Caco-2 (cell line): Measurements from ENCODE around the gene PLA2G1B. TPM values are rescaled to one million over a fixed set of nuclear protein-coding genes. Genes with fewer than 3 reads are reported as not detected.
A peak's percentile ranks its signal among the peaks of the same experiment; 100 is the strongest.

Experiments used
- BruUV-seq: library from RNA; stranded (reverse); fragments of 400-500 nt; replicated peaks from 2 replicates; lab custom pipeline; 2021; lab: Mats Ljungman, UMichigan
- CTCF ChIA-PET: fragments of 300-600 bp; sonication (Branson Sonifier 250); formaldehyde crosslinking; loops from one replicate; lab custom pipeline; 2022; ENCODE audit warnings: antibody characterized with exemption; lab: Charles Lee
- POLR2A ChIA-PET: fragments of 300-600 bp; sonication (Branson Sonifier 250); formaldehyde crosslinking; loops from one replicate; lab custom pipeline; 2022; ENCODE audit warnings: antibody characterized with exemption; lab: Charles Lee
- DNase-seq, 2 experiments: peaks; one replicate each; pipeline versions ENCODE4 v3.0.0 to v3.0.0-alpha.2; 2020 to 2022
- H3K27me3 ChIP-seq: replicated peaks from 2 replicates; pipeline ENCODE4 v1.6.0; 2011; ENCODE audit warnings: low read length; ENCODE audit not compliant: control insufficient read depth, insufficient read depth
- H3K36me3 ChIP-seq: 2 replicates; pipeline ENCODE4 v1.5.1; 2011; ENCODE audit warnings: low read length; ENCODE audit not compliant: control insufficient read depth, insufficient read depth
- H3K4me1 ChIP-seq: fragments of 250-450 bp; sonication (Bioruptor Pico); 2 replicates; pipeline ENCODE4 v1.5.1; 2020; ENCODE audit warnings: mild to moderate bottlenecking
- H3K4me3 ChIP-seq: 2 replicates; pipeline ENCODE4 v1.5.1; 2011; ENCODE audit warnings: low read depth, mild to moderate bottlenecking, control low read depth, low read length
- H3K9me3 ChIP-seq: fragments of 250-450 bp; sonication (Bioruptor Pico); 2 replicates; pipeline ENCODE4 v1.5.1; 2020; ENCODE audit warnings: mild to moderate bottlenecking, moderate library complexity
- H3K27ac Mint-ChIP-seq: one replicate; pipeline ENCODE4 v1.8.0; 2022; ENCODE audit warnings: mixed read lengths; ENCODE audit not compliant: unreplicated experiment
- H3K27me3 Mint-ChIP-seq: one replicate; pipeline ENCODE4 v1.8.0; 2022; ENCODE audit warnings: mixed read lengths; ENCODE audit not compliant: insufficient read depth, unreplicated experiment
- H3K36me3 Mint-ChIP-seq: one replicate; pipeline ENCODE4 v1.8.0; 2022; ENCODE audit warnings: mild to moderate bottlenecking, mixed read lengths; ENCODE audit not compliant: insufficient read depth, unreplicated experiment
- H3K4me1 Mint-ChIP-seq: one replicate; pipeline ENCODE4 v1.8.0; 2022; ENCODE audit warnings: low read depth, mixed read lengths; ENCODE audit not compliant: unreplicated experiment
- H3K4me3 Mint-ChIP-seq: one replicate; pipeline ENCODE4 v1.8.0; 2022; ENCODE audit warnings: mild to moderate bottlenecking, moderate library complexity, mixed read lengths; ENCODE audit not compliant: unreplicated experiment
- H3K9me3 Mint-ChIP-seq: one replicate; pipeline ENCODE4 v1.8.0; 2022; ENCODE audit warnings: mixed read lengths; ENCODE audit not compliant: unreplicated experiment
- CTCF ChIP-seq, 2 experiments: fragments of 200-600 bp in 1 of 2; IDR thresholded peaks; 1 replicate in 1 of 2; 2 replicates in 1 of 2; pipeline versions ENCODE4 v1.5.1 to v1.8.0; 2011 to 2022; ENCODE audit warnings: antibody characterized with exemption in 1 of 2, control low read depth in 1 of 2, inconsistent platforms in 1 of 2, low read depth in 1 of 2, low read length in 1 of 2, mild to moderate bottlenecking in 1 of 2, moderate library complexity in 1 of 2; ENCODE audit not compliant: insufficient read depth in 1 of 2, severe bottlenecking in 1 of 2, unreplicated experiment in 1 of 2
- intact Hi-C: fragments of 100-400 bp; cut with micrococcal nuclease; formaldehyde crosslinking; loops from one replicate; pipeline ENCODE4 v1.10.0; 2022; ENCODE audit not compliant: unreplicated experiment
- total RNA-seq: library from RNA; stranded (reverse); gene quantifications from 2 replicates; pipeline ENCODE4 v1.2.3, GENCODE V29; 2022

Gene PLA2G1B
- total RNA-seq, 1 experiment from 2014 or later = not detected

GRCh38 chr12:120369603-120370342 lies 42.2 kb upstream of the PLA2G1B start:
- intact Hi-C loops = no loop called here
- H3K9me3 ChIP-seq = no peaks in the 10 kb centered on the region
- Mint-ChIP-seq H3K27me3 (peaks cover 21% of the 10 kb centered on the region), H3K4me1 (peaks cover 9% of the 10 kb centered on the region), H3K9me3 (no peaks in the 10 kb centered on the region), H3K4me3 (peak overlapping the region; percentile 76), H3K36me3 (no peaks in the 10 kb centered on the region), H3K27ac (no peak overlapping the region)
- peaks cover 14% of the 10 kb centered on the region for H3K4me1 ChIP-seq
- CTCF ChIA-PET = no interaction called here
- POLR2A ChIA-PET = no interaction called here
- BruUV-seq = TSS peak; percentile 47
- no peak for TF ChIP-seq CTCF (IDR thresholded peaks at IDR 0.05; ENCODE audit: insufficient read depth in 1 of 2, low read depth in 1 of 2, low read length in 1 of 2, severe bottlenecking in 1 of 2, unreplicated experiment in 1 of 2)
- H3K4me3 ChIP-seq = peak overlapping the region; percentile 69
- DNase-seq = no peak
- H3K36me3 ChIP-seq = no peaks in the 10 kb centered on the region; the same call in 1 of the 2 replicates
- H3K27me3 ChIP-seq = peaks cover 2% of the 10 kb centered on the region; the same call in 1 of the 2 replicates

GRCh38 chr12:120368789-120369602 lies 41.4 kb upstream of the PLA2G1B start, which contains the start of gene MSI1:
TSS of gene MSI1 (minus strand) at chr12:120369164. CDS start at chr12:120369091, 73 bp downstream.
- Mint-ChIP-seq H3K27ac (no peak within 1 kb of the TSS), H3K36me3 (no peaks in the 10 kb centered on the region), H3K27me3 (peaks cover 21% of the 10 kb centered on the region), H3K4me3 (peak within 1 kb of the TSS; percentile 76), H3K9me3 (no peaks in the 10 kb centered on the region), H3K4me1 (peaks cover 9% of the 10 kb centered on the region)
- Histone ChIP-seq H3K9me3 (no peaks in the 10 kb centered on the region), H3K36me3 (no peaks in the 10 kb centered on the region; the same call in 1 of the 2 replicates), H3K4me1 (peaks cover 14% of the 10 kb centered on the region), H3K4me3 (peak within 1 kb of the TSS; percentile 69), H3K27me3 (peaks cover 2% of the 10 kb centered on the region; the same call in 1 of the 2 replicates)
- DNase-seq = peak in 1 of 2 experiments; percentile 64
- intact Hi-C loops = no loop called here
- TF ChIP-seq CTCF (IDR thresholded peaks at IDR 0.05; ENCODE audit: insufficient read depth in 1 of 2, low read depth in 1 of 2, low read length in 1 of 2, severe bottlenecking in 1 of 2, unreplicated experiment in 1 of 2) = no peak
- ChIA-PET CTCF (no interaction called here), POLR2A (no interaction called here)
- BruUV-seq = no TSS peak
